Measurements from ENCODE around the gene HIVEP3. TPM values are rescaled to one million over a fixed set of nuclear protein-coding genes. Genes with fewer than 3 reads are reported as not detected.

Gene HIVEP3
- total and polyA plus RNA-seq, 4 experiments from 2014 or later = 8.2 to 12.8 (median 10.8) TPM

DNA sequence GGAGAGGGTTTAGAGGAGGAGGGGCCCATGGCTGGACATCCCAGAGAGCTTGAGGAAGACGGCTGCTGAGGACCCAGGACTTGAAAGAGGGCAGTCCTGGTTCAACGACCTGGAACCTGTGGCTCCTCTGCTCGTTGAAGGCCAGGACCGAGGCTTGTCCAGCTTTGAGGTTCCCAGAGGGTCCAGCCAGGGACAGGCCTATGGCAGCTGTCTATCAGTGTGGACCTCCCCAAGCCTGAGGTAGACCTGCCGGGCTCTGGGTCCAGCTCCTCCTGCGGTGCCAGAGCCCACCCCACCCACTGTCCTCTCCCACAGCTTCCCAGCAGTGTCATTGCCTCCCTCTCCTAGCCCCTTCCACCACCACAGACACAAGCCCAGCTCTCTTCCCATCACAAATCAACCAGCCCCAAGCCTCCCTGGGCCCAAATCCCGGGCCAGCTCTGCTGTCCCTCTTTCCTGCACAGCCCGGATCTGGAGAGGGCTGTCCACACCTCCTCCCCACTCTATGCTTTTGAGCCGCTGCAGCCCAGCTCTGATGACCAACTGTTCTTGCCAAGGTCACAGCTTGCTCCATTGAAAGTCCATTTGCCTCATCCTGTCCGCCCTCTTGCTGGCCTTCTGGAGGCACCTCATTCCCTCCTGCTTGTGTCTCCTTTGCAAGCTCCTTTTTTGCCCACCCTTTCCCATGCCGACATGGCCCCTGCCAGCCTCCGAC, 385.5 kb downstream of the HIVEP3 start:
- peaks cover 3 to 12% of the 10 kb centered on the region in 2 donors for H3K36me3 Mint-ChIP-seq
- no peaks in the 10 kb centered on the region for H3K27me3 Mint-ChIP-seq
- ChIA-PET POLR2A (ENCODE audit: partially characterized antibody) (no interaction called here), CTCF (ENCODE audit: partially characterized antibody) (no interaction called here)
- no peak overlapping the region for H3K27ac ChIP-seq (ENCODE audit: low read depth, low read length)
- intact Hi-C loops (cut with micrococcal nuclease) = no loop called here
- peak overlapping the region in 4 of 7 donors; percentile 27 to 57 (median 41) for H3K27ac Mint-ChIP-seq
- H3K4me3 ChIP-seq (ENCODE audit: low read length in 2 of 2) = no peak overlapping the region
- peaks cover 0 to 13% (median 2%) of the 10 kb centered on the region in 4 donors for H3K4me1 Mint-ChIP-seq
- no peak overlapping the region for H3K4me3 Mint-ChIP-seq
- no peaks in the 10 kb centered on the region for H3K4me1 ChIP-seq (ENCODE audit: insufficient read depth, low read length)
- no peaks in the 10 kb centered on the region for H3K9me3 ChIP-seq (ENCODE audit: control insufficient read depth in 1 of 2, low read length in 2 of 2)
- H3K36me3 ChIP-seq (ENCODE audit: insufficient read depth, low read length) = no peaks in the 10 kb centered on the region
- no peaks in the 10 kb centered on the region for H3K9me3 Mint-ChIP-seq
- DNase-seq = peak in 1 of 5 donors; percentile 27
- H3K27me3 ChIP-seq (ENCODE audit: insufficient read depth, low read length) = no peaks in the 10 kb centered on the region

DNA sequence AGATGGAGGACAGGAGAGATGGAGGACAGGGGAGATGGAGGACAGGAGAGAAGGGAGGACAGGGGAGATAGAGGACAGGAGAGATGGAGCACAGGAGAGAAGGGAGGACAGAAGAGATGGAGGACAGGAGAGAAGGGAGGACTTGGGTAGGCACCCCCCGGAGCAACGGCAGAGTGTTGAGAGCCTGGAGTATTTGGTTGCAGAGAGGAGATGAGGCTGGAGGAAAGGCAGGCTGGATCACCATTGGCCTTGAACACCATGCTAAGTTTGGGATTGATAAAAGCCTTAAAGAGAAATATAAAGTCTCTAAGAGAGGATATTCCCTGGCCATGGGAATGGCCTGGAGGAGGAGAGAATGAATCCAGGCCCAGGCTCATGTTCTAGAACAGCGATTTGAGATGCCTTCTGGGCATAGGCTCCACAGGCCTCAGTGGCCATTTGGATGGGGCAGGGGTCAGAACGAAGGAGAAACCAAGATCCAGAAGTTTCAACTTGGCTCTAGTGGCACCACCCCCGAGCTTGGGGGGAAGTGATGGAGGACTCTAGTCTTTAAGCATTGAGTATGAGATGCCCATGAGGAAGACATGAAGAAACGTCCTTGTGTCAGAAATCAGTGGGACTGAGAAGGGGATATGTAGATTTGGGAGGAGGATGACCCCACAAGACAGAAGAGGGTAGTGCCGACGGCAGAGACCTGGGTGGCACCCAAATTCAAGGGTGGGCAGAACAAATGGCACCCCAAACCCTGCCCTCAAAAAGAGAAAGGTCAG, 386.3 kb downstream of the HIVEP3 start:
- Histone ChIP-seq H3K4me1 (ENCODE audit: insufficient read depth, low read length) (no peaks in the 10 kb centered on the region), H3K27ac (ENCODE audit: low read depth, low read length) (no peak overlapping the region), H3K36me3 (ENCODE audit: insufficient read depth, low read length) (no peaks in the 10 kb centered on the region), H3K4me3 (ENCODE audit: low read length in 2 of 2) (no peak overlapping the region), H3K9me3 (ENCODE audit: control insufficient read depth in 1 of 2, low read length in 2 of 2) (no peaks in the 10 kb centered on the region), H3K27me3 (ENCODE audit: insufficient read depth, low read length) (no peaks in the 10 kb centered on the region)
- peak in 1 of 5 donors; percentile 13 for DNase-seq
- Mint-ChIP-seq H3K4me1 (peaks cover 0 to 13% (median 2%) of the 10 kb centered on the region in 4 donors), H3K27ac (peak overlapping the region in 1 of 7 donors; percentile 58), H3K27me3 (no peaks in the 10 kb centered on the region), H3K9me3 (no peaks in the 10 kb centered on the region), H3K36me3 (peaks cover 1 to 12% of the 10 kb centered on the region in 2 donors), H3K4me3 (no peak overlapping the region)
- CTCF ChIA-PET (ENCODE audit: partially characterized antibody) = no interaction called here
- intact Hi-C loops (cut with micrococcal nuclease) = no loop called here
- POLR2A ChIA-PET (ENCODE audit: partially characterized antibody) = no interaction called here

DNA sequence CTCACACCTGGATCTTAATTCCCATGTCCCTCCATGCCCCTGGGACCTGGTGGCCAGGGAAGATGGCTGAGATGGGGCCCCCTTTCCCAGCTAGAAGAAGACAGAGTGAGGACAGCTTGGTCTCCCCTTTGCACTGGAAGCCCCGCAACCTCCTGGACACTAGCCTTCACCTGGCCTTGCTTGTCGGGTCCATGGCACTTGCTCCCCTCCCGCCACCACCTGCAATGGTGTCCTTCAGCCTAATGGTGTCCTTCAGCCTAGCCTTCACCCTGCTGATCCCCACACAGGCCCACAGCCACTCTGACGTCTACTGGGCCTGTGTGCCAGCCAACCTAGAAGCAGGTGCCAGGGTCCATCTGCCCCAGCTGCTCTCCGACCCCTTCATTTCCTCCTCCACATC, 388.3 kb downstream of the HIVEP3 start:
- no peak overlapping the region for H3K4me3 ChIP-seq (ENCODE audit: low read length in 2 of 2)
- DNase-seq = no peak
- H3K4me1 ChIP-seq (ENCODE audit: insufficient read depth, low read length) = no peaks in the 10 kb centered on the region
- ChIA-PET CTCF (ENCODE audit: partially characterized antibody) (no interaction called here), POLR2A (ENCODE audit: partially characterized antibody) (no interaction called here)
- H3K36me3 ChIP-seq (ENCODE audit: insufficient read depth, low read length) = no peaks in the 10 kb centered on the region
- no peak overlapping the region for H3K27ac ChIP-seq (ENCODE audit: low read depth, low read length)
- H3K27me3 Mint-ChIP-seq = no peaks in the 10 kb centered on the region
- H3K27ac Mint-ChIP-seq = peak overlapping the region in 1 of 7 donors; percentile 32
- intact Hi-C loops (cut with micrococcal nuclease) = no loop called here
- H3K4me1 Mint-ChIP-seq = peaks cover 0 to 13% (median 2%) of the 10 kb centered on the region in 4 donors
- H3K9me3 Mint-ChIP-seq = no peaks in the 10 kb centered on the region
- peaks cover 1 to 9% of the 10 kb centered on the region in 2 donors for H3K36me3 Mint-ChIP-seq
- H3K27me3 ChIP-seq (ENCODE audit: insufficient read depth, low read length) = no peaks in the 10 kb centered on the region
- no peaks in the 10 kb centered on the region for H3K9me3 ChIP-seq (ENCODE audit: control insufficient read depth in 1 of 2, low read length in 2 of 2)
- no peak overlapping the region for H3K4me3 Mint-ChIP-seq

DNA sequence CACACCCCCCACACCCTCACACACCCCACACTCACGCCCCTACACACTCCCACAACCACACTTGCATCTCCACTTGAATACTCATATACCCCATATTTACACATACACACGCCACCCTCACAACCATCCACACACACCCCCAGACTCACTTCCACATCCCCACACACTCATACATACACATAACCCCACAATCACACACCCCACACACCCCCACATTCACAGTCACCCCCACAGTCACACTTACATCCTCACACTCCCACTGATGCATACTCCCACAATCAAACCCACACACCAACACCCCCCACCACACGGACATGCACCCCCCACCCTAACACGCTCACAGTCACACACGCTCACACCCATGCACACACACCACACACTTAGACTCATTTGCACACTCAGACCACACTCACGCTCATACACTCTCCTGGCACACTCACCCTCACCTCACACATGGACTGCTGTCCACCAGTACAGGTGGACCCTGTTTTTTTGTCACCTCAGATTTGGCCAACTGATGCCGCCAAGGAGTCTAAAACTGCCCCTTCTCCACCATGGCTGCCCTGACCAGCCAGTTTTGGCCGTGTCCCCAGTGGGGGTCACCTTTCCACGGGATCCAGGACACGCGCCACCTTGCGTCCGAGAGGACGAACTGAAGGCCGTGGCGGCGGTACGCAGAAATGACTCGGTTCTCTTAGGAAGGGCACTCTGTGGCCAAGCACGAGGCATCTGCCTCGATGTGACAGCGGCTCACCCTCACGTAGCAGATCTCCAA, 388.9 kb downstream of the HIVEP3 start:
- Mint-ChIP-seq H3K27me3 (no peaks in the 10 kb centered on the region), H3K9me3 (no peaks in the 10 kb centered on the region), H3K4me3 (no peak overlapping the region), H3K27ac (peak overlapping the region in 3 of 7 donors; percentile 32 to 78 (median 62)), H3K36me3 (peaks cover 5 to 6% of the 10 kb centered on the region in 2 donors), H3K4me1 (peaks cover 0 to 13% (median 2%) of the 10 kb centered on the region in 4 donors)
- no peak overlapping the region for H3K27ac ChIP-seq (ENCODE audit: low read depth, low read length)
- H3K4me3 ChIP-seq (ENCODE audit: low read length in 2 of 2) = no peak overlapping the region
- ChIA-PET CTCF (ENCODE audit: partially characterized antibody) (no interaction called here), POLR2A (ENCODE audit: partially characterized antibody) (no interaction called here)
- H3K27me3 ChIP-seq (ENCODE audit: insufficient read depth, low read length) = no peaks in the 10 kb centered on the region
- H3K4me1 ChIP-seq (ENCODE audit: insufficient read depth, low read length) = no peaks in the 10 kb centered on the region
- H3K9me3 ChIP-seq (ENCODE audit: control insufficient read depth in 1 of 2, low read length in 2 of 2) = no peaks in the 10 kb centered on the region
- intact Hi-C loops (cut with micrococcal nuclease) = no loop called here
- H3K36me3 ChIP-seq (ENCODE audit: insufficient read depth, low read length) = no peaks in the 10 kb centered on the region
- peak in 1 of 5 donors; percentile 38 for DNase-seq

DNA sequence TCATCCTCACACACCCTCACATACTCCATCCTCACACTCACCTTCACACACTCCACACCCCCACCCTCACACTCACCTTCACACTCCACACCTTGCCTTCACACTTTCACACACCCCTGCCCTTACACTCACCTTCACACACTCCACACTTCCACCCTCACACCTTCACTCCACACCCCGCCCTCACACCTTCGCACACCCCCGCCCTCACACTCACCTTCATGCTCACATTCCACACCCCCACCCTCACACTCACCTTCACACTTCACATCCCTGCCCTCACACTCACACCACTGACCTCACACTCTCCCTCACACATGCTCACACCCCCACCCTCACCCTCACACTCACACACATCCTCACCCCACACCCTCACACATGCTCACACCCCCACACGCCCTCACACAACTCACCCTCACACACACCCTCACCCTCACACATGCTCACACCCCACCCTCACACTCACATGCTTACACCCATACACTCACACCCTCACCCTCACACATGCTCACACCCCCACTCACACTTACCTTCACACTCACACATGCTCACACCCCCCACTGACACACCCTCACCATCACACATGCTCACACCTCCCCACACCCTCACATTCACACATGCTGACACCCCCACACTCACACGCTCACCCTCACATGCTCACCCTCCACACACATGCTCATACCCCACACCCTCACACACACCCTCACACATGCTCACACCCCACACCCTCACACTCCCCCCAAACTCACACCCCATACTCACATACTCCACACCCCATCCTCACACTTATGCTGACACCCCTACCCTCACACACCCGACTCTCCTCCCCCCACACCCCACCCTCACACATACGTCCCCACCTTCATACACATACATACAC, 389.8 kb downstream of the HIVEP3 start:
- Histone ChIP-seq H3K9me3 (ENCODE audit: control insufficient read depth in 1 of 2, low read length in 2 of 2) (no peaks in the 10 kb centered on the region), H3K27ac (ENCODE audit: low read depth, low read length) (no peak overlapping the region), H3K4me1 (ENCODE audit: insufficient read depth, low read length) (no peaks in the 10 kb centered on the region), H3K4me3 (ENCODE audit: low read length in 2 of 2) (no peak overlapping the region), H3K27me3 (ENCODE audit: insufficient read depth, low read length) (no peaks in the 10 kb centered on the region), H3K36me3 (ENCODE audit: insufficient read depth, low read length) (no peaks in the 10 kb centered on the region)
- Mint-ChIP-seq H3K4me3 (no peak overlapping the region), H3K27ac (peak overlapping the region in 2 of 7 donors; percentile 36 to 78), H3K9me3 (no peaks in the 10 kb centered on the region), H3K4me1 (peaks cover 0 to 11% (median 2%) of the 10 kb centered on the region in 4 donors), H3K27me3 (no peaks in the 10 kb centered on the region), H3K36me3 (peaks cover 5 to 10% of the 10 kb centered on the region in 2 donors)
- intact Hi-C loops (cut with micrococcal nuclease) = no loop called here
- no peak for DNase-seq
- ChIA-PET CTCF (ENCODE audit: partially characterized antibody) (no interaction called here), POLR2A (ENCODE audit: partially characterized antibody) (no interaction called here)

DNA sequence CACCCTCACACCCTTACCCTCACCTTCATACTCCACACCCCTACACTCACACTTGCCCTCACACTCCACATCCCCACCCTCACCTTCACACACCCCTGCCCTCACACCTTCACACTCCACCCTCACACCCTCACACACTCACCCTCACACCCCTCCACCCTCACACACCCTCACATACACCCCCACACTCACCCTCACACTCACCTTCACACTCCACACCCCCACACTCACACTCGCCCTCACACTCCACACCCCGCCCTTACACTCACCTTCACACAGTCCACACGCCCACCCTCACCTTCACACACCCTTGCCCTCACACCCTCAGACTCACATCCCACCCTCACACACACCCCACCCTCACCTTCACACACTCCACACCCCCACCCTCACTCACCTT, 390.6 kb downstream of the HIVEP3 start:
- ChIA-PET POLR2A (ENCODE audit: partially characterized antibody) (no interaction called here), CTCF (ENCODE audit: partially characterized antibody) (no interaction called here)
- no peak overlapping the region for H3K4me3 ChIP-seq (ENCODE audit: low read length in 2 of 2)
- H3K9me3 ChIP-seq (ENCODE audit: control insufficient read depth in 1 of 2, low read length in 2 of 2) = no peaks in the 10 kb centered on the region
- no peaks in the 10 kb centered on the region for H3K27me3 Mint-ChIP-seq
- no peak overlapping the region for H3K4me3 Mint-ChIP-seq
- intact Hi-C loops (cut with micrococcal nuclease) = no loop called here
- no peaks in the 10 kb centered on the region for H3K4me1 ChIP-seq (ENCODE audit: insufficient read depth, low read length)
- no peak overlapping the region for H3K27ac ChIP-seq (ENCODE audit: low read depth, low read length)
- no peak for DNase-seq
- H3K4me1 Mint-ChIP-seq = peaks cover 0 to 11% (median 2%) of the 10 kb centered on the region in 4 donors
- no peaks in the 10 kb centered on the region for H3K27me3 ChIP-seq (ENCODE audit: insufficient read depth, low read length)
- H3K36me3 ChIP-seq (ENCODE audit: insufficient read depth, low read length) = no peaks in the 10 kb centered on the region
- H3K36me3 Mint-ChIP-seq = peaks cover 4 to 12% of the 10 kb centered on the region in 2 donors
- no peak overlapping the region for H3K27ac Mint-ChIP-seq
- H3K9me3 Mint-ChIP-seq = no peaks in the 10 kb centered on the region
